SK-N-SH (cell line): ENCODE data around the gene ATP11B.

Source experiments
- JUND ChIP-seq: IDR thresholded peaks from 2 replicates; pipeline ENCODE4 v1.4.0; 2012
- SIN3A ChIP-seq: IDR thresholded peaks from 2 replicates; pipeline ENCODE4 v1.6.1; 2012; ENCODE audit warnings: low read depth, mild to moderate bottlenecking, low read length, moderate library complexity, borderline replicate concordance
- TF ChIP-seq, protein P1 (sequence below): fragments of 200-600 bp; sonication (generic); IDR thresholded peaks from 2 replicates; pipeline ENCODE4 v1.6.1; 2017; ENCODE audit warnings: antibody characterized with exemption, mild to moderate bottlenecking, moderate library complexity
- TF ChIP-seq, protein P2 (sequence below): IDR thresholded peaks from 2 replicates; pipeline ENCODE4 v1.4.0; 2012; ENCODE audit warnings: low read depth, borderline replicate concordance

DNA sequence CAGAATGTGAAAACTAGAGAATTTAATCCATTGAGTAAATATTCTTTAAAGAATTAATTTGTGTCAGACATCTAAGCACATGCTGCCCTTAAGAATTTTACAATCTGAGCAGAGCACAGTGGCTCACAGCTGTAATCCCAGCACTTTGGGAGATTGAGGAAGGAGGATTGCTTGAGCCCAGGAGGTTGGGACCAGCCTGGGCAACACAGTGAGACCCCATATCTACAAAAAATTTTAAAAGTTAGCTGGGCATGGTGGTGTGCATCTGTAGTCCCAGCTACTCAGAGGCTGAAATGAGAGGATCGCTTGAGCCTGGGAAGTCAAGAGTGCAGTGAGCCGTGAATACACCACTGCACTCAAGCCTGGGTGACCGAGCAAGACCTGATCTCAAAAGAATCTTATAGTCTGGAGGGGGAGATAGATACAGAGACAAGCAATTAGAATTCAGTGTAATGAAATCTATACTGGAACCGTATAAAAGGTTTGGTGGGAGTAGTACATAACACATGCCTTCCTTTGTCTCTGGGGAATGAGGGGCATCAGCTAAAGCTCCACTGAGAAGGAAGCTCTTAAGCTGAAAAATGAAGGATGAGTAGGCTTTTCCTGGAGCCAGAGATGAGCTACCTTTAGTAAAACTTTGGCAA, 21.2 kb downstream of the ATP11B start:
- TF ChIP-seq JUND (no peak), SIN3A (no peak)
- TF ChIP-seq, protein P1, sequence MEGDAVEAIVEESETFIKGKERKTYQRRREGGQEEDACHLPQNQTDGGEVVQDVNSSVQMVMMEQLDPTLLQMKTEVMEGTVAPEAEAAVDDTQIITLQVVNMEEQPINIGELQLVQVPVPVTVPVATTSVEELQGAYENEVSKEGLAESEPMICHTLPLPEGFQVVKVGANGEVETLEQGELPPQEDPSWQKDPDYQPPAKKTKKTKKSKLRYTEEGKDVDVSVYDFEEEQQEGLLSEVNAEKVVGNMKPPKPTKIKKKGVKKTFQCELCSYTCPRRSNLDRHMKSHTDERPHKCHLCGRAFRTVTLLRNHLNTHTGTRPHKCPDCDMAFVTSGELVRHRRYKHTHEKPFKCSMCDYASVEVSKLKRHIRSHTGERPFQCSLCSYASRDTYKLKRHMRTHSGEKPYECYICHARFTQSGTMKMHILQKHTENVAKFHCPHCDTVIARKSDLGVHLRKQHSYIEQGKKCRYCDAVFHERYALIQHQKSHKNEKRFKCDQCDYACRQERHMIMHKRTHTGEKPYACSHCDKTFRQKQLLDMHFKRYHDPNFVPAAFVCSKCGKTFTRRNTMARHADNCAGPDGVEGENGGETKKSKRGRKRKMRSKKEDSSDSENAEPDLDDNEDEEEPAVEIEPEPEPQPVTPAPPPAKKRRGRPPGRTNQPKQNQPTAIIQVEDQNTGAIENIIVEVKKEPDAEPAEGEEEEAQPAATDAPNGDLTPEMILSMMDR: no peak
- TF ChIP-seq, protein P2, sequence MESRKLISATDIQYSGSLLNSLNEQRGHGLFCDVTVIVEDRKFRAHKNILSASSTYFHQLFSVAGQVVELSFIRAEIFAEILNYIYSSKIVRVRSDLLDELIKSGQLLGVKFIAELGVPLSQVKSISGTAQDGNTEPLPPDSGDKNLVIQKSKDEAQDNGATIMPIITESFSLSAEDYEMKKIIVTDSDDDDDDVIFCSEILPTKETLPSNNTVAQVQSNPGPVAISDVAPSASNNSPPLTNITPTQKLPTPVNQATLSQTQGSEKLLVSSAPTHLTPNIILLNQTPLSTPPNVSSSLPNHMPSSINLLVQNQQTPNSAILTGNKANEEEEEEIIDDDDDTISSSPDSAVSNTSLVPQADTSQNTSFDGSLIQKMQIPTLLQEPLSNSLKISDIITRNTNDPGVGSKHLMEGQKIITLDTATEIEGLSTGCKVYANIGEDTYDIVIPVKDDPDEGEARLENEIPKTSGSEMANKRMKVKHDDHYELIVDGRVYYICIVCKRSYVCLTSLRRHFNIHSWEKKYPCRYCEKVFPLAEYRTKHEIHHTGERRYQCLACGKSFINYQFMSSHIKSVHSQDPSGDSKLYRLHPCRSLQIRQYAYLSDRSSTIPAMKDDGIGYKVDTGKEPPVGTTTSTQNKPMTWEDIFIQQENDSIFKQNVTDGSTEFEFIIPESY: no peak
